Right cardiac atrium (tissue), 5 donors: Measurements from ENCODE around the gene HTATIP2. TPM values are rescaled to one million over a fixed set of nuclear protein-coding genes. Genes with fewer than 3 reads are reported as not detected.
A peak's percentile ranks its signal among the peaks of the same experiment; 100 is the strongest.

Experiments used
- ATAC-seq, 2 donors: fragments of 200-7000 bp; cut with Tn5 transposase; one replicate each; pipeline versions ENCODE4 v1.8.0 to v1.9.1; 2020; ENCODE audit warnings: moderate library complexity in 2 of 2, mild to moderate bottlenecking in 1 of 2
- DNase-seq, 3 donors: peaks; one replicate each; pipeline ENCODE4 v3.0.0-alpha.2; 2020
- H3K27ac ChIP-seq: one replicate; pipeline ENCODE4 v1.5.1; 2013; ENCODE audit warnings: mild to moderate bottlenecking, low read length, control low read depth, moderate library complexity
- H3K27me3 ChIP-seq: one replicate; pipeline ENCODE4 v1.6.1; 2013; ENCODE audit not compliant: control insufficient read depth, insufficient read depth
- H3K4me1 ChIP-seq: one replicate; pipeline ENCODE4 v1.6.1; 2013; ENCODE audit warnings: low read length; ENCODE audit not compliant: control insufficient read depth, insufficient read depth
- H3K4me3 ChIP-seq: one replicate; pipeline ENCODE4 v1.5.1; 2013; ENCODE audit warnings: low read length, control low read depth
- H3K9me3 ChIP-seq: one replicate; pipeline ENCODE4 v1.6.1; 2013; ENCODE audit warnings: low read length; ENCODE audit not compliant: control insufficient read depth
- WGBS: extraction: QIAGEN DNeasy Blood & Tissue Kit; methylation state at CpG from one replicate; pipeline ENCODE4 v1.1.7; 2013; 5-methylcytosine and 5-hydroxymethylcytosine counted together
- intact Hi-C, 4 donors: fragments of 100-400 bp; cut with DNase I; formaldehyde crosslinking; loops; one replicate each; pipeline versions ENCODE4 v1.11.0 to v1.14.0; 2022 to 2023
- polyA plus RNA-seq: library from polyadenylated mRNA; stranded (reverse); fragments of 200-250 nt; gene quantifications from one replicate; pipeline ENCODE4 v1.2.3, GENCODE V29; 2013
- total RNA-seq, 4 donors: library from RNA; stranded (reverse); fragmentation: NEBNext Ultra II Directional; extraction: Animal tissue kit (Norgen Biotek cat#: 25700); gene quantifications; one replicate each; pipeline ENCODE4 v1.2.1, GENCODE V29; 2021
- donor health status: healthy with polysubstance abuse.
- donor health status: DM: no; HTN: yes; CAD: no.
- donor health status: DM: no; HTN: no; CAD: no.
- donor health status: DM: no; HTN: yes; CAD: no; lungs with severe emphysema.
- donor health status: DM: yes; HTN: yes; CAD: no.

HTATIP2 gene
- total and polyA plus RNA-seq, 5 donors: 12.7 to 22.0 (median 17.3) TPM

GRCh38 chr11:20403059-20403458, 39.5 kb downstream of the HTATIP2 start:
- ATAC-seq: no peak
- intact Hi-C loops: no loop called here
- Histone ChIP-seq H3K27ac (no peak overlapping the region), H3K9me3 (no peaks in the 10 kb centered on the region), H3K4me1 (no peaks in the 10 kb centered on the region), H3K4me3 (no peak overlapping the region), H3K27me3 (no peaks in the 10 kb centered on the region)
- 95% methylated on average over 1 of the region's 1 CpG for WGBS
- no peak for DNase-seq

DNA sequence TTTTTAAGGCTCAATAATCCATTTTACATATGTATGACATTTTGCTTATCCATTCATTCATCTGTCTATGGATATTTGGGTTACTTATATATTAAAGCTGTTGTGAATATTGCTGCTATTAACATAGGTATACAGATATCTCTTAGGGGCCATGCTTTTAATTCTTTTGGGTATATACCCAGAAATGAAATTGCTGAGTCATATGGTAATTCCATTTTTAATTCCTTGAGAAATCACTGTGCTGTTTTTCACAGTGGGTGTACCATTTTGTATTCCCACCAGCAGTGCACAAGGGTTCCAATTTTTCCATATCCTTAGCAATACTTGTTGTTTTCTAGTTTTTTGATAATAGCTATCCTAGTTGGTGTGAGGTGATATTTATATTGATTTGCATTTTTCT, 43.0 kb downstream of the HTATIP2 start:
- Histone ChIP-seq H3K9me3 (no peaks in the 10 kb centered on the region), H3K4me1 (no peaks in the 10 kb centered on the region), H3K27me3 (no peaks in the 10 kb centered on the region), H3K27ac (no peak overlapping the region), H3K4me3 (no peak overlapping the region)
- no peak for ATAC-seq
- intact Hi-C loops: no loop called here
- DNase-seq: no peak

- Histone ChIP-seq H3K4me3 (no peak overlapping the region), H3K4me1 (no peaks in the 10 kb centered on the region), H3K27me3 (no peaks in the 10 kb centered on the region), H3K9me3 (no peaks in the 10 kb centered on the region), H3K27ac (no peak overlapping the region)
- ATAC-seq (no peak), DNase-seq (no peak)
- WGBS: 64% methylated on average over 3 of the region's 3 CpGs
- intact Hi-C loops: no loop called here
Measured at GRCh38 chr11:20407344-20407743, 43.8 kb downstream of the HTATIP2 start.

- Histone ChIP-seq H3K9me3 (no peaks in the 10 kb centered on the region), H3K4me1 (no peaks in the 10 kb centered on the region), H3K4me3 (no peak overlapping the region), H3K27ac (no peak overlapping the region), H3K27me3 (no peaks in the 10 kb centered on the region)
- intact Hi-C loops: no loop called here
- DNase-seq (no peak), ATAC-seq (no peak)
Measured at GRCh38 chr11:20415432-20415831, 51.9 kb downstream of the HTATIP2 start.

DNA sequence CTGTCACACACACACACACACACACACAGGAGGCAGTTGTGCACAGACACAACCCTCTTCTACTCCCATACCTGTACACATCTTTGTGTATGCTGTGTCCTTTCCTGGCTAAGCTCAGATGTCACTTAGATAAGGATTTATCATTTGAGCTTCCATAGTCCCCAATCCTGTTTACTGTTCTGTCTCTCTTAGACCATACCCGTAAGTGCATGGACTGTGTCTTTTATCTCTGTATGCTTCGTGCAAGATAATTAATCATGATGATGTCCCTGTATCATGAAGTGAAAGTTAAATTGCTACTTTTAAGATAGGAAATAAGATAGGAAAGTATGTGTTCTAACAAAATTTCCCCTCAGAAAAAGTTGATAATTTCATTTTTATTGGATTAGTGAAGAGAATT, 54.3 kb downstream of the HTATIP2 start:
- intact Hi-C loops: no loop called here
- no peaks in the 10 kb centered on the region for H3K9me3 ChIP-seq
- no peaks in the 10 kb centered on the region for H3K4me1 ChIP-seq
- no peak for DNase-seq
- H3K4me3 ChIP-seq: no peak overlapping the region
- no peak overlapping the region for H3K27ac ChIP-seq
- ATAC-seq: no peak
- H3K27me3 ChIP-seq: no peaks in the 10 kb centered on the region
- WGBS: 62% methylated on average over 2 of the region's 2 CpGs

DNA sequence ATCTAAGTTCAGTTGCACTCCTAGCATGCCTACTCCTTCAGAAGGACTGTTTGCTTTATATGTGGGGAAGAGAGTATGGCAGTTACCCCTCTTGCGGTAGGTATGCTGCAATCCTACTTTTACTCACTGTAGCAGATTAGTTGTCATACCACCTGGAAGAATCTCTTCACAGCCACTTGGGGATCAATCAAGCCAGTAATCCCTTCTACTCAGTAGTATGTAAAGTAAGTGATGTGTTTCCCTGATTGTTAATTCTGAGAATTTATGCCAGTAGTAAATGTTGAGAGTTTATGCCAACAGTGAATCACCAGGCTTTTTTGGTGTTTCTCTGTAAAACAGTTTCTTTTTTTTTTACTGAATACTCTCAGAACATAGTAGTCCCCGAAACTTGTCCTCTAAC, 58.4 kb downstream of the HTATIP2 start:
- ATAC-seq: no peak
- 68% methylated on average over 2 of the region's 2 CpGs for WGBS

DNA sequence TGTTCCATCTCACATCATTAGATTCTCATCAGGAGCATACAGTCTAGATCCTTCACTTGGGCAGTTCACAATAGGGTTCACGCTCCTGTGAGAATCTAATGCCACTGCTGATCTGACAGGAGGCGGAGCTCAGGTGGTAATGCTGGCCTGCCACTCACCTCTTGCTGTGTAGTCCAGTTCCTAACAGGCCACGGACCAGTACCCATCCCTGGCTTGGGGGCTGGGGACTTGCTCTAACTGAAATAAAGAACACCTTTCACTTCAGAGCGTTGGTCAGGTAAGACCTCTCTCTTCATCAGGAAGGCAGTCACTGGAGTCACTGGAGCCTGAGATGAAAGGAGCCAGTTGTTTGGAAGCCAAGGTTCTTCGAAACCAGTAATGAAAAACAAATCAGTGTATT, 65.7 kb downstream of the HTATIP2 start:
- intact Hi-C loops: no loop called here
- ATAC-seq (no peak), DNase-seq (peak in 1 of 3 donors; percentile 7)
- WGBS: 92% methylated on average over 5 of the region's 5 CpGs
- H3K27me3 ChIP-seq: no peaks in the 10 kb centered on the region
- no peak overlapping the region for H3K27ac ChIP-seq
- no peaks in the 10 kb centered on the region for H3K4me1 ChIP-seq
- no peak overlapping the region for H3K4me3 ChIP-seq
- H3K9me3 ChIP-seq: no peaks in the 10 kb centered on the region

More for the DNA sequence above, 58.4 kb downstream of the HTATIP2 start:
- Histone ChIP-seq H3K4me1 (no peaks in the 10 kb centered on the region), H3K27ac (no peak overlapping the region), H3K4me3 (no peak overlapping the region), H3K9me3 (no peaks in the 10 kb centered on the region), H3K27me3 (no peaks in the 10 kb centered on the region)
- no peak for DNase-seq
- intact Hi-C loops: no loop called here

Other genes with a start within 250 kb of the HTATIP2 start
- gene DBX1, start 203.2 kb upstream of the HTATIP2 start, total RNA-seq: not detected
- gene DBX1, start 203.2 kb upstream of the HTATIP2 start, polyA plus RNA-seq: not detected
- 10 to 100 TPM; 12.3 to 16.3 (median 13.3) TPM for gene PRMT3, start 24.0 kb downstream of the HTATIP2 start, total RNA-seq
- gene PRMT3, start 24.0 kb downstream of the HTATIP2 start, polyA plus RNA-seq: 9.8 TPM
- not detected for gene SLC6A5, start 235.9 kb downstream of the HTATIP2 start, total RNA-seq
- gene SLC6A5, start 235.9 kb downstream of the HTATIP2 start, polyA plus RNA-seq: not detected